Mesothelial cell of epicardium (in vitro differentiated cells): ENCODE results near the gene YARS1. TPM values are rescaled to one million over a fixed set of nuclear protein-coding genes. Genes with fewer than 3 reads are reported as not detected.

ENCODE experiments used
- DNase-seq, 2 experiments: peaks; one replicate each; pipeline ENCODE4 v3.0.0; 2021; ENCODE audit warnings: low spot score in 2 of 2; ENCODE audit not compliant: unreplicated experiment in 2 of 2
- H3K27ac Mint-ChIP-seq: 2 replicates; pipeline ENCODE4 v1.8.0; 2021; ENCODE audit warnings: mixed read lengths
- H3K27me3 Mint-ChIP-seq: 2 replicates; pipeline ENCODE4 v1.8.0; 2021; ENCODE audit warnings: low read depth, mixed read lengths
- H3K36me3 Mint-ChIP-seq: 2 replicates; pipeline ENCODE4 v1.8.0; 2021; ENCODE audit warnings: mixed read lengths
- H3K4me1 Mint-ChIP-seq: 2 replicates; pipeline ENCODE4 v1.8.0; 2021; ENCODE audit warnings: mixed read lengths
- H3K4me3 Mint-ChIP-seq: 2 replicates; pipeline ENCODE4 v1.8.0; 2021; ENCODE audit warnings: mild to moderate bottlenecking, moderate library complexity, mixed read lengths
- H3K9me3 Mint-ChIP-seq: 2 replicates; pipeline ENCODE4 v1.8.0; 2021; ENCODE audit warnings: mixed read lengths
- CTCF ChIP-seq: fragments of 200-600 bp; sonication (generic); IDR thresholded peaks from one replicate; pipeline ENCODE4 v1.5.0; 2021; ENCODE audit warnings: antibody characterized with exemption; ENCODE audit not compliant: unreplicated experiment
- total RNA-seq: library from RNA; stranded (reverse); gene quantifications from 3 replicates; pipeline ENCODE4 v1.2.1, GENCODE V29; 2021

Gene YARS1
- total RNA-seq, 1 donor from 2014 or later = 101 TPM

DNA sequence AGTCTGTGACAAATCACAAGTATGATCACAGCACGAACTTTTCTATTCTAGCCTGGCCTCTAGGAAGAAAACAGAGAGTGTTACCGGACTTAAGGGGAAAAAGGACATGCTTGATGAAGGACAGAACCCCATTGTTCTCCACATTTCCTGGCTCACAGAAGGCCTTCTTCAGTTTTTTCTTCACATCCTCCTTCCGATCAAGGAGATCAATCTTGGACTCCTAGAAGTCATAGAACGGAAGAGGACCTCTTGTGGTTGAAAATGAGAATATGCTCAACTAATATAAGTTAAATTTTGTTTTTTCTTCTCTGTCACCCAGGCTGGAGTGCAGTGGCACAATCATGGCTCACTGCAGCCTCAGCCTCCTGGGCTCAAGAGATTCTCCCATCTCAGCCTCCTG is 30.3 kb downstream of the YARS1 start:
- Mint-ChIP-seq H3K36me3 (peaks cover 33% of the 10 kb centered on the region), H3K27me3 (no peaks in the 10 kb centered on the region)
- TF ChIP-seq CTCF = peak; percentile 44

GRCh38 chr1:32784817-32785216 is 32.3 kb downstream of the YARS1 start:
- H3K9me3 Mint-ChIP-seq = no peaks in the 10 kb centered on the region
- H3K36me3 Mint-ChIP-seq = peaks cover 36% of the 10 kb centered on the region
- no peaks in the 10 kb centered on the region for H3K27me3 Mint-ChIP-seq
- H3K4me3 Mint-ChIP-seq = no peak overlapping the region
- peaks cover 4% of the 10 kb centered on the region for H3K4me1 Mint-ChIP-seq
- no peak overlapping the region for H3K27ac Mint-ChIP-seq
- TF ChIP-seq CTCF = no peak
- no peak for DNase-seq

More for the DNA sequence above, 30.3 kb downstream of the YARS1 start:
- Mint-ChIP-seq H3K9me3 (no peaks in the 10 kb centered on the region), H3K27ac (no peak overlapping the region), H3K4me1 (peaks cover 4% of the 10 kb centered on the region), H3K4me3 (no peak overlapping the region)
- DNase-seq = no peak

DNA sequence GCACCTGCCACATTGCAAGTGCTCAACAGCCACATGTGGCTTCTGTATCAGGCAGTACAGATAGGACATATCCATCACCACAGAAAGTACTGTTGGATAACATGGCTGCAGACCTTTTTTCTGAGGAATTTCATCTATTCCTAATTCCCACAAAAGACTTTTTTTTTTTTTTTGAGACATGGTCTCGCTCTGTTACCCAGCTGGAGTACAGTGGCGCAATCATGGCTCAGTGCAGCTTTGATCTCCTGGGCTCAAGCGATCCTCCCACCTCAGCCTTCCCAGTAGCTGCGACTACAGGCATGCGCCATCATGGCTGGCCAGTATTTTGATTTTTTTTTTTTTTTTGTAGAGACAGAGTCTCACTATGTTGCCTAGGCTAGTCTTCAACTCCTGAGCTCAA is 33.3 kb downstream of the YARS1 start:
- Mint-ChIP-seq H3K27me3 (no peaks in the 10 kb centered on the region), H3K27ac (no peak overlapping the region), H3K4me1 (peaks cover 4% of the 10 kb centered on the region), H3K9me3 (no peaks in the 10 kb centered on the region), H3K36me3 (peaks cover 43% of the 10 kb centered on the region), H3K4me3 (no peak overlapping the region)
- DNase-seq = no peak
- no peak for TF ChIP-seq CTCF

GRCh38 chr1:32782086-32782485 is 35.1 kb downstream of the YARS1 start:
- H3K4me3 Mint-ChIP-seq = no peak overlapping the region

DNA sequence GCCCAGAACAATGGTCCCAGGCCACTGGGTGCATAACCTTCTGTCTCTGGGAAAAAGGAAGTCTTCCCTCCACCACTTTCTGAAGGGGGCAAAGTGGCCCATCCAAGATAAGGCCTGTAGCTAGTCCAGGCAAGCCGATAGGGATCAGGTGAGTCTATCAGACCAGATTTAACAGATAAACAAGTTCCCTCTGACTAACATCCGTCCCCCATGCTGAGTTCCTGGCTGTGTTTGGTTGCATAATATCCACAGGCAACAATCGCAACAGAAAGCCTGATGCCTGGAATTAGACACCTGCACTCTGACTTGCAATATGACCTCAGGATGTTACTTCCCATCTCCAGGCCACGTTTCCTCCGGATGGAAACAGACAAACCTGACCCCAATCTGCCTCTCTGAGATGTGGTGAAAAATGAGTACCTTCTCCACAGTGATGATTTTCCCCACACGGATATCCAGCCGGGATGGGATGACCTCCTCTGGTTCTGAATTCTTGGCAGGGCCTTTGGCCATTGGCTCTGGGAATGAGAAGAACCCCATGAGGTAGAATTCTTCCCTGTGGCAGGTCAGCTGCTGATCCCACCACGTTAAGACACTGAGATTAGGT is 36.4 kb downstream of the YARS1 start:
- H3K36me3 Mint-ChIP-seq = peaks cover 48% of the 10 kb centered on the region
- H3K27ac Mint-ChIP-seq = no peak overlapping the region
- peaks cover 2% of the 10 kb centered on the region for H3K4me1 Mint-ChIP-seq
- no peak for DNase-seq
- no peak overlapping the region for H3K4me3 Mint-ChIP-seq
- no peaks in the 10 kb centered on the region for H3K9me3 Mint-ChIP-seq
- no peak for TF ChIP-seq CTCF
- H3K27me3 Mint-ChIP-seq = no peaks in the 10 kb centered on the region

More at GRCh38 chr1:32782086-32782485, 35.1 kb downstream of the YARS1 start:
- H3K27ac Mint-ChIP-seq = no peak overlapping the region
- TF ChIP-seq CTCF = no peak
- H3K36me3 Mint-ChIP-seq = peaks cover 47% of the 10 kb centered on the region
- no peaks in the 10 kb centered on the region for H3K27me3 Mint-ChIP-seq
- DNase-seq = no peak
- peaks cover 4% of the 10 kb centered on the region for H3K4me1 Mint-ChIP-seq
- no peaks in the 10 kb centered on the region for H3K9me3 Mint-ChIP-seq

GRCh38 chr1:32780005-32780404 is 37.2 kb downstream of the YARS1 start:
- H3K4me1 Mint-ChIP-seq = peaks cover 9% of the 10 kb centered on the region
- DNase-seq = no peak
- H3K9me3 Mint-ChIP-seq = no peaks in the 10 kb centered on the region
- no peak overlapping the region for H3K4me3 Mint-ChIP-seq
- H3K27me3 Mint-ChIP-seq = no peaks in the 10 kb centered on the region
- peaks cover 49% of the 10 kb centered on the region for H3K36me3 Mint-ChIP-seq
- no peak overlapping the region for H3K27ac Mint-ChIP-seq
- TF ChIP-seq CTCF = no peak
